Mucosa of stomach (tissue), 1 donor: ENCODE measurements around the gene MYOT.
A peak's percentile ranks its signal among the peaks of the same experiment; 100 is the strongest.

ENCODE experiments used
- H3K27me3 ChIP-seq: one replicate; pipeline ENCODE4 v1.7.0; 2013; ENCODE audit warnings: mild to moderate bottlenecking, low read length; ENCODE audit not compliant: control insufficient read depth, insufficient read depth
- H3K36me3 ChIP-seq: one replicate; pipeline ENCODE4 v1.7.0; 2013; ENCODE audit warnings: low read length; ENCODE audit not compliant: control insufficient read depth, insufficient read depth
- H3K4me1 ChIP-seq: one replicate; pipeline ENCODE4 v1.7.0; 2013; ENCODE audit warnings: mild to moderate bottlenecking, low read length; ENCODE audit not compliant: control insufficient read depth, insufficient read depth
- H3K4me3 ChIP-seq: one replicate; pipeline ENCODE4 v1.7.0; 2013; ENCODE audit warnings: low read length
- H3K9ac ChIP-seq: one replicate; pipeline ENCODE4 v1.7.0; 2013; ENCODE audit warnings: mild to moderate bottlenecking, low read length, moderate library complexity
- H3K9me3 ChIP-seq: one replicate; pipeline ENCODE4 v1.7.0; 2013; ENCODE audit warnings: mild to moderate bottlenecking, low read length, moderate library complexity; ENCODE audit not compliant: control insufficient read depth
- donor health status: Pancreatic carcinoma.

The MYOT gene

DNA sequence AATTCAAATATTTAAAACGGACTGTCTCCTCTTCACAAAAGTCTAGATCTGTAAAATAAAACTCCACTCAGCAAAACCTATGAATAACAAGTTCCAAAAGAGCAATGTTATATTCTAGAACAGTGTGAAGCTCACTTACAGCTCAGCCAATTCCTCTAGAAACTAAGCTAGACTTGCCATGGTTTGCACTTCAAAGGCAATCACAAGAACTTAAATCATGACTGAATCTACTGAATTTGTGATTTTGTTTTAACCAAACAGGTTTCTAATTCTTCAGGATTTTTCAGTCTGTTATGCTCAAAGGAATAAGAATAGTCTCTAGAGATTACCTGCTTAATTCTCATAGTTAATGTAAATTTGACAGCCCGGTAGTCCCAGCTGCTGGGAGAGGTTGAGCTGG, 20.2 kb downstream of the MYOT start:
- no peak overlapping the region for H3K4me3 ChIP-seq
- H3K36me3 ChIP-seq, result no peaks in the 10 kb centered on the region
- H3K9me3 ChIP-seq, result no peaks in the 10 kb centered on the region
- peaks cover 5% of the 10 kb centered on the region for H3K4me1 ChIP-seq
- no peak overlapping the region for H3K9ac ChIP-seq
- no peaks in the 10 kb centered on the region for H3K27me3 ChIP-seq

DNA sequence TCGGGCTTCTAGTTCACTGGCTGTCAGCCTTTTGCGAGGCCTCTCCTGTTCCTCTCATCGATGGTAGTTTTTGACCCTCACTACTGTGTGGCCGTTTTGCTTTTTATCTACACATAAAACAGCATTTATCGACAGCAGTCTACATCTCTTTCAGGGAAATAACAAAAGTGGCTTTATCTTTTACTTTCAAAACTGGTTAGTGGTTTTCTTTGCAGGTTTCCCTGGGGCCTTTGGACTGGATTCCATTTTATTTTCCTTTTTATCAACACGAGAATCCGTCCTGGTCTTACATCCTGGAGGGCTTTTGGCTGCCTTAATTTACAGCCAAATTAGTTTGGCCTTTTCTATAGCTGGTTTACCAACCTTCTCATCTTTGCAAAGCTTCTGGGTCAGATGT, 20.8 kb downstream of the MYOT start:
- Histone ChIP-seq H3K36me3 (no peaks in the 10 kb centered on the region), H3K9ac (peak overlapping the region; percentile 67), H3K9me3 (no peaks in the 10 kb centered on the region), H3K4me1 (peaks cover 5% of the 10 kb centered on the region), H3K27me3 (no peaks in the 10 kb centered on the region), H3K4me3 (peak overlapping the region; percentile 29)

DNA sequence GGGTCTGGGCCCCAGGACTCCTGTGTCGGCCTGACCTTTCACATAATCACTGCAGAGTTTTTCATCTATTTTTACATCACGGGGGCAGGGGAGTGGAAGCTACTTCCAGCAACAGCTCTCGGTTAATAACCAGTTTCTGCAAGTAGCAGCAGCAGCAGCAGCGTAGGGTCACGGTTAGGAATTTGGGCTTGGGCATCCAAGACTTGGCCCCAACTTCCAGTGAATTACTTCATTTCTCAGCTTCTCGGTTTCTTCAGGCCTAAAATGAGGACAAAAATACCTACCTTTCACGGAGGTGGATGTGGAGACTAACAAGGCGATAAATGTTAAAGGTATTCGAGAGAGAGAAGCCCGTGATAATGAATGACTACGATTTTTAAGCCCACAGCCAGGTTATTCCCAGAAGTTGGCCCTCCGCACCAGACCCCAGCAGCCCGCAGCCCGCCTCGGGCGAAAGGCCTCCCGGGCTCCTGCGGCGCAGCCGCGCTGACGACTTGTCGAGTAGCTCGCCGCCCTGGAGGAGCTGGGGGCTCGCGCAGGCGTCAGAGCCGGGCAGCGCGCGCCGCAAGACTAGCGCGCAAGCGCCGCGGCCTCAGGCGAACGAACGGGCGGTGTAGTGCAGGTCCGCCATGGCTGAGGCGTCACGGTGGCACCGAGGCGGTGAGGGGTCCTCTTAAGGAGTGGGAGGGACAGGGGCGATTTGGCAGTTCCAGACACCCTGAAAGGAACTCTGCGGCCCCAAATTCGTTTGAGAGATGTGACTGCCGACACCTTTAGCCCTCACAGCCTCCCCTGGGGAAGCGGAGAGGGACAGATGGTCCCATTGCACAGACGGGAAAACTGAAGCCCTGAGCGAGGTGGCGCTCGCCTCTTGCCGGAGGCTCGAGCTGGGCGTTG, 21.5 kb downstream of the MYOT start, which contains the start of gene PKD2L2:
TSS of gene PKD2L2 (plus strand) at position 595 of the 897 bp plus-strand sequence. CDS start at position 630, 35 bp downstream.
- H3K4me3 ChIP-seq, result peak within 1 kb of the TSS; percentile 29

DNA sequence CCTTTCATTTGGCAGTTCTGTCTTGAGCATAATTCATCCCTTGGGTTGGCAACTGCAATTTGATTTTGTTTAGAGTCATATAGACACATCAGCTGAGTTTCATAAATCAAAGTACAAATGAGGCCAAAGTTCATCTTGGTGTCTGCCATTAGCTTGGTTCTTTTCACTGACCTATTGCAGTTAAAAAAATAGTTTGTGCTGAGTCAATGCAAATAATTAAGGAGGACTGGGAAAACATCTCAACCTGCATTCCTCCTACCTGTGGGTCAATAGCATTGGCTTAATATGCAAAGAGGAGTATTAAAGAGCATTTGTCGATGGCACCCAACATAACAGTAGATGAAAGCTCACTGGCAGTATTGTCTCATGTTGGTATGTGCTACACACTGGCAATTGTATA, 23.2 kb downstream of the MYOT start:
- Histone ChIP-seq H3K9ac (no peak overlapping the region), H3K4me3 (no peak overlapping the region)

More for the DNA sequence above, 21.5 kb downstream of the MYOT start, which contains the start of gene PKD2L2:
- Histone ChIP-seq H3K27me3 (no peaks in the 10 kb centered on the region), H3K9ac (peak within 1 kb of the TSS; percentile 67), H3K9me3 (no peaks in the 10 kb centered on the region), H3K4me1 (peaks cover 5% of the 10 kb centered on the region), H3K36me3 (no peaks in the 10 kb centered on the region)

DNA sequence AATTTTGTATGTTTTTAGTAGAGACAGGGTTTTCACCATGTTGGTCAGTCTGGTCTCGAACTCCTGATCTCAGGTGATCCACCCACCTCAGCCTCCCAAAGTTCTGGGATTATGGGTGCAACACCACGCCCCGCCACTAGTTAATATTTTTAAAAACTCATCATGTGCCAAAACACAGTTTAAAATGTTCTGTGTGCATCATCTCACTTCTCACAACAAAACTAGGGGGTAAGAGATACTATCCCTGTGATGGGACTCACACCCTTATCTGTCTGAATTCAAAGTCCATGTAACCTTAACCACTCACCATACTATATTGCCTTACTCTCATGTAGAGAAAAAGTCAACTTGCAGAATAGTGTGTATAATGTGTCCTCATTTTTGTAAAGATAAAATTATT, 24.2 kb downstream of the MYOT start:
- no peak overlapping the region for H3K4me3 ChIP-seq
- no peak overlapping the region for H3K9ac ChIP-seq
- H3K9me3 ChIP-seq, result no peaks in the 10 kb centered on the region
- peaks cover 5% of the 10 kb centered on the region for H3K4me1 ChIP-seq
- no peaks in the 10 kb centered on the region for H3K27me3 ChIP-seq
- H3K36me3 ChIP-seq, result no peaks in the 10 kb centered on the region

More for the DNA sequence above, 23.2 kb downstream of the MYOT start:
- Histone ChIP-seq H3K9me3 (no peaks in the 10 kb centered on the region), H3K36me3 (no peaks in the 10 kb centered on the region), H3K27me3 (no peaks in the 10 kb centered on the region), H3K4me1 (peaks cover 5% of the 10 kb centered on the region)

DNA sequence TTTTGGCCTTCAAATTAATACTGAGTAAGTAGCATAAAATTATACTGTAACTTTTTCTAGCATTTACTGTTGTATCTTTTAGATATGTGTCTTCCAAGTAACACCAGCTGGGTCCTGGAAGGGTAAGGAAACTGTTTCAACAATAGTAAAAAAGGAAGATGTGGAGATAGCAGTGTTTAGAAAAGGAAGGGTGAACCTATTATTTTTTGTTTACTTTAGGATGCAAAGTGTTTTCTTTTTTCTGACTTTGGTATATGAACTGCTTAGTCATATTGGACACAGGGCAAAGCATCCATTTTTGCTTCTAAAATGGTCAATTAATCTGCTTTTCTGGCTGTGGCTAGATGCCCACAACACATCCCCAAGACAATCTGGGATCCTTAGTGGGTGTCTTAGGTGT, 26.9 kb downstream of the MYOT start:
- Histone ChIP-seq H3K36me3 (no peaks in the 10 kb centered on the region), H3K9ac (no peak overlapping the region), H3K27me3 (no peaks in the 10 kb centered on the region), H3K9me3 (no peaks in the 10 kb centered on the region), H3K4me1 (peaks cover 5% of the 10 kb centered on the region), H3K4me3 (no peak overlapping the region)

DNA sequence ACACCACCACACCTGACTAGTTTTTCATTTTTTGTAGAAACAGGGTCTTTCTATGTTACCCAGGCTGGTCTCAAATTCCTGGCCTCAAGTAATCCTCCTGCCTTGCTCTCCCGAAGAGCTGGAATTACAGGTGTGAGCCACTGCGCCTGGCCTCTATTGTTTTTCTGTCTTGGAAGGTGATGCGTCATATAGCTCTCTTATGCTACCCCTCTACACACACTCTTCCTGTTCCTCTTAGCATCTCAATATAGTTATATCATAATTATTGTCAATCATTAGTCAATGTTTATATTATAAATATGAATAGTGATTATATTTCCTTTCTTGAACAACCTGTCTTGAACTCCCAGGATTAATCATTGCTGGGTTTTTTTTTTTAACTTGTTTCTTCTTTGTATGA, 28.9 kb downstream of the MYOT start:
- Histone ChIP-seq H3K9me3 (no peaks in the 10 kb centered on the region), H3K9ac (no peak overlapping the region), H3K4me1 (no peaks in the 10 kb centered on the region), H3K4me3 (no peak overlapping the region), H3K36me3 (no peaks in the 10 kb centered on the region), H3K27me3 (no peaks in the 10 kb centered on the region)

DNA sequence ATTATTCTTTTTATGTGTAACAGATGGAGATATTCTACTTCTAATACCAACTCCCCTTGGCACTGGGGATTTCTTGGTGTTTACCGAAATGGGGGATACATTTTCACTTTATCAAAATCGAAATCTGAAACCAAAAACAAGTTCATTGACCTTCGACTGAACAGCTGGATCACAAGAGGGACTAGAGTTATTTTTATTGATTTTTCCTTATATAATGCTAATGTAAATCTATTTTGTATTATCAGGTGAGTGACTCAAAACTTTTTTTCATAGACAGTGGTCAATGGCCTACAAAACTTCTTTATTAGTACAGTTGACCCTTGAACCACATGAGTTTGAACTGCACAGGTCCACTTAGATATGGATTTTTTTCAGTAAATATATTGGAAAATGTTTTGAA, 31.8 kb downstream of the MYOT start:
- no peak overlapping the region for H3K9ac ChIP-seq
- no peaks in the 10 kb centered on the region for H3K9me3 ChIP-seq

DNA sequence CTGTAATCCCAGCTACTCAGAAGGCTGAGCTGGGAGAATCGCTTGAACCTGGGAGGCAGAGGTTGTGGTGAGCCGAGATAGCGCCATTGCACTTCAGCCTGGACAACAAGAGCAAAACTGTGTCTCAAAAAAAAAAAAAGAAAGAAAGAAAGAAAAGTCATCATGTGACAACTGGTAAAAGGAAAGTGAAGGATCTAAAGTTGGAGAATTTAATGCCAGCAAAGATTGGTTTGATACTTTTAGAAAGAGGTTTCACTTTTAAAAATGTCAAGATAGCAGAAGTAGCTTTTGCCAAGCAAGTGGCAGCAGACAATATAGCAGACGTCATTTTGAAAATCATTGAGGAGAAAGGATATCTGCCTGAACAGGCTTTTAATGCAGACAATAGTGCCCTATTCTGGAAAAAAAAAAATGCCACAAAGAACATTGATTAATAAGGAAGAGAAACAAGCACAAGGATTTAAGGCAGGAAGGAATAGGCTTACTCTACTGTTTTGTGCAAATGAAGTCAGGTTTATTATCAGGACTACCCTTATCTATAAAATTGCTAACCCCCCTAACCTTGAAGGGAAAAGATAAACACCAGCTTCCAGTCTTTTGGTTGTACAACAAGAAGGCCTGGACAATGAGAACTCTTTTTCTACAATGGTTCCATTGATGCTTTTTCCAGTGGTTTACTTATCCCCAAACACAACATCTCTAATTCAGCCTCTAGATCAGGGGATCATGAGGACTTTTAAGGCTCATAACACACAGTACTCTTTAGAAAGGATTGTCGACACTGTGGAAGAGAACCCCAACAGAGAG, 33.6 kb downstream of the MYOT start:
- H3K9ac ChIP-seq, result no peak overlapping the region
- H3K9me3 ChIP-seq, result no peaks in the 10 kb centered on the region
- H3K4me3 ChIP-seq, result no peak overlapping the region
- no peaks in the 10 kb centered on the region for H3K4me1 ChIP-seq
- H3K36me3 ChIP-seq, result no peaks in the 10 kb centered on the region
- H3K27me3 ChIP-seq, result no peaks in the 10 kb centered on the region

More for the DNA sequence above, 31.8 kb downstream of the MYOT start:
- Histone ChIP-seq H3K4me3 (no peak overlapping the region), H3K27me3 (no peaks in the 10 kb centered on the region), H3K36me3 (no peaks in the 10 kb centered on the region), H3K4me1 (no peaks in the 10 kb centered on the region)

DNA sequence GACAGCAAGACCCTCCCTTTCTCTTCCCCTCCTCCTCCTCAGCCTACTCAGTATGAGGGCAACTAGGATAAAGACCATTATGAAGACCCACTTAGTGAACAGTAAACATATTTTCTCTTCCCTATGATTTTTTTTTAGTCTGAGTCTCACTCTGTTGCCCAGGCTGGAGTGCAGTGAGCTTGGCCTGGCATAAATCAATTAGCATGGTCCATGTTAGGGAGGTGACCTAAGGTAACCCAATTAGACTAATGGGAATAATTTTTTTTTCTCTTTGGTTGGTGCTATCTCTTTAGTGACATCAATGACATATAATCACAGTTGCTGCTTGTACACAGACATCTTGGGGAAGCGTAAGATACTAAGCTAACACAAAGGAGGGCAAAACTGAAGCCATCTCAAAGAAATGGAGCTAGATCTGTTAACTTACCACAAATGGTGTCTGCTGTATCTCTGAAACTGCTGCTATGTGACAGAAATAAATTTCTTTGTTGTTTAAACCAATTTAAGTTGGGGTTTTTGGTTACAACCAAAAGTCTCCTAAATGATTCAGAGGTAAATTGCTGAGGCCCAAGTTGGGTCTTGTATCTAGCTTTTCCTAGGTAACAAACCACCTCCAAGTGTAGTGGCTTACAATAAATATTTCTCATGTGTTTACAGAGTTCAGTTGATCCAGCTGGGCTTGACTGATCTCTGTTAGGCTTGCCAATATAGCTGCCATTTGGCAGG, 34.9 kb downstream of the MYOT start:
- H3K36me3 ChIP-seq, result no peaks in the 10 kb centered on the region
- H3K4me3 ChIP-seq, result no peak overlapping the region
- H3K27me3 ChIP-seq, result no peaks in the 10 kb centered on the region
- no peaks in the 10 kb centered on the region for H3K4me1 ChIP-seq
- no peak overlapping the region for H3K9ac ChIP-seq
- H3K9me3 ChIP-seq, result no peaks in the 10 kb centered on the region

DNA sequence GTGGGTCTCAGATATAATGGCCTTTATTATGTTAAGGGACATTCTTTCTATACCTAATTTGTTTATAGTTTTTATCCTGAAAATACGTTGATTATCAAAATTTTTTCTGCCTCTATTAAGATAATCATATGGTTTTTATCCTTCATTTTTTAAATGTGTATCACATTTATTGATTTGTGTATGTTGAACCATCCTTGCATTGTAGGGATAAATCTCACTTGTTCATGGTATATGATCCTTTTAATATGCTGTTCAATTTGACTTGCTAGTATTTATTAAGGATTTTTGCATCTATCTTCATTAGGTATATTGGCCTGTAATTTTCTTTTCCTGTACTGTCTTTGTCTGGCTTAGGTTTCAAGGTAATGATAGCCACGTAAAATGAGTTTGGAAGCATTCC, 47.1 kb downstream of the MYOT start:
- no peak overlapping the region for H3K9ac ChIP-seq
- H3K4me1 ChIP-seq, result no peaks in the 10 kb centered on the region
- H3K4me3 ChIP-seq, result no peak overlapping the region
- H3K9me3 ChIP-seq, result no peaks in the 10 kb centered on the region
- no peaks in the 10 kb centered on the region for H3K36me3 ChIP-seq
- no peaks in the 10 kb centered on the region for H3K27me3 ChIP-seq
